ENCODE measurements around the gene IL20RA.

DNA sequence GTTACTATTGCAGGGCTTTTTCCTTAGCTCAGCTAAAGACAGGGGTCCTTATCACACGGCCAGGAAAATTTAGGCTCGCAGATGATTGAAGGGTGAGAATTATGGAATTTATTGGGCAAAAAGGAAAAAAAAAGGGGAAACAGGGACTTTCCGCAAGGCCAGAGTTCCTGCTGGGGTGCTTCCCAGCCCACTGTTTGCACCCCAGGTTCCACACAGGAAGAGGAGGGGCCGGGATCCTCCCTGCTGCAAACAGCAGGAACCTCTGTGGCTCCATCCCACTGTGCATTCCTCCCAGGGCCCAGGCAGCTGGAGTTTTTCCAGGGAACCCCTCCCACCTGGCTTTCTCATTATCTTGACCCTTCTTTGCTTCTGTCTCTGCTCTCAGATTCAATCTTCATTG, 35.9 kb upstream of the IL20RA start:
- TF ChIP-seq EGR1 (IDR thresholded peaks at IDR 0.05) (no peak), EP300 (IDR thresholded peaks at IDR 0.05; ENCODE audit: borderline replicate concordance) (no peak), FOXM1 (IDR thresholded peaks at IDR 0.05; ENCODE audit: borderline replicate concordance, low read depth) (no peak), RAD21 (IDR thresholded peaks at IDR 0.05; ENCODE audit: low read depth) (no peak), CREB1 (IDR thresholded peaks at IDR 0.05; ENCODE audit: low read depth) (no peak), TAF1 (IDR thresholded peaks at IDR 0.05; ENCODE audit: low read depth) (no peak), CEBPB (IDR thresholded peaks at IDR 0.05) (no peak), TEAD4 (IDR thresholded peaks at IDR 0.05) (no peak)
- TF ChIP-seq, protein P1, sequence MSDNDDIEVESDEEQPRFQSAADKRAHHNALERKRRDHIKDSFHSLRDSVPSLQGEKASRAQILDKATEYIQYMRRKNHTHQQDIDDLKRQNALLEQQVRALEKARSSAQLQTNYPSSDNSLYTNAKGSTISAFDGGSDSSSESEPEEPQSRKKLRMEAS (IDR thresholded peaks at IDR 0.05), result no peak
- TF ChIP-seq, protein P2, sequence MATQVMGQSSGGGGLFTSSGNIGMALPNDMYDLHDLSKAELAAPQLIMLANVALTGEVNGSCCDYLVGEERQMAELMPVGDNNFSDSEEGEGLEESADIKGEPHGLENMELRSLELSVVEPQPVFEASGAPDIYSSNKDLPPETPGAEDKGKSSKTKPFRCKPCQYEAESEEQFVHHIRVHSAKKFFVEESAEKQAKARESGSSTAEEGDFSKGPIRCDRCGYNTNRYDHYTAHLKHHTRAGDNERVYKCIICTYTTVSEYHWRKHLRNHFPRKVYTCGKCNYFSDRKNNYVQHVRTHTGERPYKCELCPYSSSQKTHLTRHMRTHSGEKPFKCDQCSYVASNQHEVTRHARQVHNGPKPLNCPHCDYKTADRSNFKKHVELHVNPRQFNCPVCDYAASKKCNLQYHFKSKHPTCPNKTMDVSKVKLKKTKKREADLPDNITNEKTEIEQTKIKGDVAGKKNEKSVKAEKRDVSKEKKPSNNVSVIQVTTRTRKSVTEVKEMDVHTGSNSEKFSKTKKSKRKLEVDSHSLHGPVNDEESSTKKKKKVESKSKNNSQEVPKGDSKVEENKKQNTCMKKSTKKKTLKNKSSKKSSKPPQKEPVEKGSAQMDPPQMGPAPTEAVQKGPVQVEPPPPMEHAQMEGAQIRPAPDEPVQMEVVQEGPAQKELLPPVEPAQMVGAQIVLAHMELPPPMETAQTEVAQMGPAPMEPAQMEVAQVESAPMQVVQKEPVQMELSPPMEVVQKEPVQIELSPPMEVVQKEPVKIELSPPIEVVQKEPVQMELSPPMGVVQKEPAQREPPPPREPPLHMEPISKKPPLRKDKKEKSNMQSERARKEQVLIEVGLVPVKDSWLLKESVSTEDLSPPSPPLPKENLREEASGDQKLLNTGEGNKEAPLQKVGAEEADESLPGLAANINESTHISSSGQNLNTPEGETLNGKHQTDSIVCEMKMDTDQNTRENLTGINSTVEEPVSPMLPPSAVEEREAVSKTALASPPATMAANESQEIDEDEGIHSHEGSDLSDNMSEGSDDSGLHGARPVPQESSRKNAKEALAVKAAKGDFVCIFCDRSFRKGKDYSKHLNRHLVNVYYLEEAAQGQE (IDR thresholded peaks at IDR 0.05; ENCODE audit: low read depth), result no peak

Data from Ishikawa (cell line).